ENCODE results near the gene SMCP. TPM values are rescaled to one million over a fixed set of nuclear protein-coding genes. Genes with fewer than 3 reads are reported as not detected.

The SMCP gene
- total RNA-seq, 2 experiments from 2014 or later = not detected

DNA sequence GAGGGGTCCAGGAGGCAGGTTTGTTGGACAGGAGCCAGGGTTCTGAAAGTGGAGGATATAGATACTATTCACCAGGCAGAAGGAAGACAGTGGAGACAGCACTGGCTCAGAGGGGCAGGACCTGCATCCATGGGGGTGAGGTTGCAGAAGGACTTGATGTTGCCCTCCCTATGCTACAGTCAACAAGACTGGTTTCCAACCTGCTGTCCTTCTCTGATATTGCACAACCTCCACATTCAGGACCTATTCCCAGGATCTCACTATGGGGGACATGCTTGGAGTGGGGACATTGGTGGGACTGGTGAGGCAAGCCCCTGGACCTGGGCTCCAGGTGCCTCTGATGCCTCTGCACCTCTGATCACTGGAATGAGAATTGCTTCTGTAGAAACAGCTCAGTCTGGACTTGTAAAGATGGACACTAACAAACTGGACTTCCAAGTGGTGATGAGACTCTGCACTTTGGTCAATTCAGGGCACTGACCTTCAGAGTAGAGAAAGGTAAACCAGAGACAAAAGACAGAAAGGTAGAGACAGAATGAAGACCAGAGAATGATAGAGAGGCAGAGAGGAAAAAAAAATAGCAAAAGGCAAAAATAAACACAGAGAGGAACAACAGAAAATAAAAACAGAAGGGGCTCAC, 1.6 kb downstream of the SMCP start:
- Mint-ChIP-seq H3K9me3 (no peaks in the 10 kb centered on the region), H3K4me1 (peaks cover 2% of the 10 kb centered on the region), H3K36me3 (no peaks in the 10 kb centered on the region), H3K27ac (no peak overlapping the region), H3K4me3 (no peak overlapping the region), H3K27me3 (peaks cover 12% of the 10 kb centered on the region)
- no peak for DNase-seq

DNA sequence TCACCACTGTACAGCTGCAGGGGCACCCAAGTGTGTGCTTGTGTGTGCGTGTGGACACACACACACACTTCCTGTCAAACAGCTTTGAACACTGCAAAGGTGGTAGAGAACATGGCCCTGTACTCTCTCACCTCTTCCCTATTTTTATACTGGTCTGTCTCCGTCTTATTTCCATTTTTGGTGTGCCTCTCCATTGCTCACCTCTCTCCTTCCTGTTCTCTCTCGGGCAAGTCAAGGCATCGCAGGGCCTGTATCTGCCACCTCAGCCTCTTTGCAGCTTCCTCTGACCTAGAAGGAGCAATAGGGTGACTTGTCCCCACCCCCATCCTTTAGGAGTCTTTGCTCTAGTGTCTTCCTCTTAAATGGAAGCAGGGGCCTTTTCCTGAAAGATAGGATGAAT, 2.2 kb downstream of the SMCP start:
- Mint-ChIP-seq H3K27me3 (peaks cover 12% of the 10 kb centered on the region), H3K36me3 (no peaks in the 10 kb centered on the region), H3K4me1 (peaks cover 2% of the 10 kb centered on the region), H3K4me3 (no peak overlapping the region), H3K27ac (no peak overlapping the region), H3K9me3 (no peaks in the 10 kb centered on the region)
- no peak for DNase-seq

DNA sequence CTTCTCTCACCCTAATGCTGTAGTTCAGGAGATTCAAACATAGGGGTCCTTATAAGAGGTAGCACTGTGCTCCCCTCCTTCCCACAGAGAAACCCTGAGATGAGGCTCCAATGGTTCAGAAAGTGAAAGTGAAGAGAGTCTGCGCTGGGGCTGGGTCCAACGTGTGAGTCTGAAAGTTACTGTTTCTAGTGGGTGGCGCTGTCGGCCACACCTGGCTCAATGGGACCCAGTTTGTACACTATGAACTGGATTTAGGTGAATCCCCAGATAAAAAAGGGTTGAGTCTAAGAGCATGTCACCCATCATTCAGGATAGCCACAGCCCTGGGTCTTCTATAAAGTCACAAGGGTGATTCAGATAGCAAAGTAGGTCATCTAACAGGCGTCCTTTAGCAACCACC, 2.8 kb downstream of the SMCP start:
- Mint-ChIP-seq H3K9me3 (no peaks in the 10 kb centered on the region), H3K27ac (no peak overlapping the region), H3K4me3 (no peak overlapping the region), H3K4me1 (peaks cover 2% of the 10 kb centered on the region), H3K27me3 (peaks cover 12% of the 10 kb centered on the region), H3K36me3 (no peaks in the 10 kb centered on the region)
- no peak for DNase-seq

DNA sequence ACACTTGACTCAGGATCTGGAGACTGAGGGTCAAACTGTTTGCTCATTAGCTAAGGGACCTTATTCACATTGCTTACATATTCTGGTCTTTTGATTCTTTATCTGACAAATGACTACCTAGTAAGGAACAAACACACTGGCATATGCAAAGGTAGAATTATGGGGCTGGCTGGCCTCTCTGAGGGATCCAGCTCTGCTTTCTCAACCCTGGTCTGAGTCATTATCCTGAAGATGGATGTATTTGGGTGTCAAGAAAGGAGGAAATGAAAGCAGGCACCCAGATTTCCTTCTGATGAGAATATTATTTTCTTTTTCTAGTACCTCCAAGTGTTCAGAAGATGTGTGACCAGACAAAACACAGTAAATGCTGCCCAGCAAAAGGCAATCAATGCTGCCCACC, 6.0 kb downstream of the SMCP start:
- no peak overlapping the region for H3K27ac Mint-ChIP-seq
- peaks cover 8% of the 10 kb centered on the region for H3K27me3 Mint-ChIP-seq

DNA sequence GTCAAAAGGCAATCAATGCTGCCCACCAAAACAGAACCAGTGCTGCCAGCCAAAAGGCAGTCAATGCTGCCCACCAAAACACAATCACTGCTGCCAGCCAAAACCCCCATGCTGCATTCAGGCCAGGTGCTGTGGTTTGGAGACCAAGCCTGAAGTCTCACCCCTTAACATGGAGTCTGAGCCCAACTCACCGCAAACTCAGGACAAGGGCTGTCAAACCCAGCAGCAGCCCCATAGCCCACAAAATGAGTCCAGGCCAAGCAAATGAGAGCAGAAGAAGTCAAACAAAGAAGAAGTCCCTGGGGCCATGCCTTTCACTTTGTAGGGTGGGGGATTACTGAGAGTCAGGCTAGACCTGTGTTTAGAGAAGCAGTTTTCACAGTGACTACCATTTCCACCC, 6.4 kb downstream of the SMCP start:
- no peak overlapping the region for H3K4me3 Mint-ChIP-seq
- H3K9me3 Mint-ChIP-seq = no peaks in the 10 kb centered on the region
- H3K36me3 Mint-ChIP-seq = no peaks in the 10 kb centered on the region
- peaks cover 2% of the 10 kb centered on the region for H3K4me1 Mint-ChIP-seq
- no peak for DNase-seq
- peaks cover 9% of the 10 kb centered on the region for H3K27me3 Mint-ChIP-seq
- no peak overlapping the region for H3K27ac Mint-ChIP-seq

More for the DNA sequence above, 6.0 kb downstream of the SMCP start:
- Mint-ChIP-seq H3K4me1 (peaks cover 2% of the 10 kb centered on the region), H3K4me3 (no peak overlapping the region), H3K36me3 (no peaks in the 10 kb centered on the region), H3K9me3 (no peaks in the 10 kb centered on the region)
- DNase-seq = no peak

DNA sequence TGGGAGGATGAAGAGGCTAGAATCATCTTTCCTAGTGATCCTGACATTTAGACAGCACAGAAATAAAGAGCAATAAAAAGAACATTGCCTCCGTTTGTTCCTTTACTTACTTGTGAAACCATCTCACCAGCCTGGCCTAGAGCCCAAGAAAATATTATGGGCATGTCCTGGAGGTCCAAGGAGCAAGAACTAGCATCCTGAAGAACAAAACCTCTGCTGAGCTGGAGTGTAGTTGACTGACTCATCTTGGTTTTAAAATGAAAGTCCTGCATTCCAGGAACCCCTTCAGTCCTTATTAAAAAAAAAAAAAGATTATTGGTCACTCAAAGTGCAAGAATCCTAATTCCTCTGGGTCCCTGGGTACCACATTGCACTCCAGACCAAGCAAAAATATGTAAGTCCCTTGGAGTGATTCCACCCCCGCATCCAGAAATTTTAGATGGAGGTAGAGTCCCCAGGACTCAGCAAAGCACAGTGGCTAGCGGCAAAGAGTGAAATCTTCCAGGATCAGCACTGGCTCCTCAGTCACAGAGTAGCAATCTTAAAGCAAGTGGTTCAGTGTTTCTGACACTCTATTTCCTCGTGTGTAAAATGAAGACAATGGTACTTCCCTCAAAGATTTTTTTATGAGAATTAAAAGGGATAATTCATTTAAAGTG, 7.0 kb downstream of the SMCP start:
- peaks cover 2% of the 10 kb centered on the region for H3K4me1 Mint-ChIP-seq
- H3K4me3 Mint-ChIP-seq = no peak overlapping the region
- H3K36me3 Mint-ChIP-seq = no peaks in the 10 kb centered on the region
- peaks cover 15% of the 10 kb centered on the region for H3K27me3 Mint-ChIP-seq
- DNase-seq = no peak
- H3K9me3 Mint-ChIP-seq = no peaks in the 10 kb centered on the region
- H3K27ac Mint-ChIP-seq = no peak overlapping the region

DNA sequence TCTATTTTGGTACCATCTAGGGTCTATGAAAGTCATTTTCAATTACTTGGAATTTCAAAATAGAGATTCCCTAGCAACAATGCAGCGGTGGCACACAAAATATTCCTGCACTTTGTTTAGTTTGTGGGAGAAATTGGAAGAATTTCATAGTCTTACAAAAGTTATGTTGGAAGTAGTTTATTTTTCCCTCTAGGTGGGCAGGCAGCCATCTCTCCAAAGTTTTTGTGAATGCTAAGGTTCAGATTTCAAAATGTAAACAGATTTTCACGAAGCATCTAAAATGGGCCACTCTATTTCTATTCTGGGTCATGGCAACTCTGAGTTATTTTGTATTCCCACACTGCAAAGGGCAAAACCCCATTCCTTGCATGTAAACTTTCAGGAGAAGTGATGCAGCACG, 8.0 kb downstream of the SMCP start:
- Mint-ChIP-seq H3K27ac (no peak overlapping the region), H3K27me3 (peaks cover 16% of the 10 kb centered on the region), H3K36me3 (no peaks in the 10 kb centered on the region), H3K4me1 (no peaks in the 10 kb centered on the region), H3K4me3 (no peak overlapping the region), H3K9me3 (no peaks in the 10 kb centered on the region)
- no peak for DNase-seq

DNA sequence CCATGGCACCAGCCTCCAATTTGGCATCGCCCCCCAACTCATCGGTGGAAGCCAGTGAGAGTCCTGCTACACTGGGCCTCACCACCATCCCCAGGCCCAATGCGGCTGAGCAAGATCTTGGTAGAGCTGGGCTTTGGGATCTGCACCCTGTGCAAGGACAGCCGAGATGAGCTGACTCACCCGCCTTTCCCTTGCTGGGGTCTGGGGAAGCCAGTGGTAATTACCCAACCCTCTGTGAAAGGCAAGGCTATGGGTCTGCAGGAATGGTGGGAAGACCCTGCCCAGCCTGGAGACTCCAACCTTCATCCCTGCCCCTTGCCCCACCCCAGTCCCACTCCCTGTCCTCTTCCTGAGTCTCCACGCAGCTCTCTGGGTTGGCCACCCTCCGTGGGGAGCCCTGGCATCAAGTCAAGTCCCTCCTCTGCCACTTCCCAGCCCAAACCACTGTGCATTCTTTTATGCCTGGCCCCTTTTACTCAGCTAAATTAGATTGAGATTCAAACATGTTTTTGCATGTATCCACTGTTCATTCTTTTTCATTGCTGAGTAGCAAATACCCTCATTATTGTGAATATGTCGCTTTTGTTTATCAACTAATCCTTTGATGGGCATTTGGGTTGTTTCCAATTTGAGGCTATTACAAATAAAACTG, 8.8 kb downstream of the SMCP start:
- no peak for DNase-seq
- H3K27me3 Mint-ChIP-seq = peaks cover 22% of the 10 kb centered on the region
- H3K9me3 Mint-ChIP-seq = no peaks in the 10 kb centered on the region
- H3K4me1 Mint-ChIP-seq = no peaks in the 10 kb centered on the region
- H3K36me3 Mint-ChIP-seq = no peaks in the 10 kb centered on the region
- no peak overlapping the region for H3K4me3 Mint-ChIP-seq
- no peak overlapping the region for H3K27ac Mint-ChIP-seq

DNA sequence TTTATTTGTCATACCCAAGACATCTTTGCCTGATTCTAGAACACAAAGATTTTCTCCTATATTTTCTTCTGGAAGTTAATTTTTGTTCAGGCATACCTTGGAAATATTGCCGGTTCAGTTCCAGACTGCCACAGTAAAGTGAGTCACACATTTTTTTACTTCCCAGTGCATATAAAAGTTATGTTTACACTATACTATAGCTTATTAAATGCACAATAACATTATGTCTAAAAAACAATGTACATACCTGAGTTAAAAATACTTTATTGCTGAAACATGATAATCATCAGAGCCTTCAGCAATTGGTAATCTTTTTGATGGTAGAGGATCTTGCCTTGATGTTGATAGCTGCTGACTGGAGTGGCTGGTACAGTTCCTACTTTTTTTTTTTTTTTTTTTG, 10.0 kb downstream of the SMCP start:
- Mint-ChIP-seq H3K4me1 (no peaks in the 10 kb centered on the region), H3K9me3 (no peaks in the 10 kb centered on the region), H3K36me3 (no peaks in the 10 kb centered on the region), H3K27me3 (peaks cover 31% of the 10 kb centered on the region), H3K27ac (no peak overlapping the region), H3K4me3 (no peak overlapping the region)
- no peak for DNase-seq

DNA sequence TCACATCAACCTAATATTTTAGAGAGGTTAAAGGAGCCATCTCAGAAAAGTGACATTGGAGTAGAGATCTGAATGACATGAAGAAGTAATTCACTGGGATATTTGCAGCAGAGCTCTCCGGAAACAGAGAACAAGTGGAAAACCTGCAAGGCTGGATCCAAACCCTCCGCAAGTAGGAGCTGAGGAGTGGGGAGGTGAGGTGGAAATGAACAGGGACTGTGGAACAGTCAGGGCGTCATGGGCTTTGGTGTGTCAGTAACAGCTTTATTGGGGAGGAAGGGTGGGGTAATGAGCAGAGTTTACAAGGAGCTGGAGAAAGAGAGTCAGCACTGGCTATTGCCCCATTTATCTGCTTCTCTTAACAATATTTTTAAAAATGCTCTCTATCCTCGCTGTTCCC, 20.9 kb downstream of the SMCP start:
- no peak overlapping the region for H3K27ac Mint-ChIP-seq
- no peaks in the 10 kb centered on the region for H3K4me1 Mint-ChIP-seq
- DNase-seq = no peak
- no peaks in the 10 kb centered on the region for H3K36me3 Mint-ChIP-seq
- H3K4me3 Mint-ChIP-seq = no peak overlapping the region
- peaks cover 33% of the 10 kb centered on the region for H3K27me3 Mint-ChIP-seq
- no peaks in the 10 kb centered on the region for H3K9me3 Mint-ChIP-seq

DNA sequence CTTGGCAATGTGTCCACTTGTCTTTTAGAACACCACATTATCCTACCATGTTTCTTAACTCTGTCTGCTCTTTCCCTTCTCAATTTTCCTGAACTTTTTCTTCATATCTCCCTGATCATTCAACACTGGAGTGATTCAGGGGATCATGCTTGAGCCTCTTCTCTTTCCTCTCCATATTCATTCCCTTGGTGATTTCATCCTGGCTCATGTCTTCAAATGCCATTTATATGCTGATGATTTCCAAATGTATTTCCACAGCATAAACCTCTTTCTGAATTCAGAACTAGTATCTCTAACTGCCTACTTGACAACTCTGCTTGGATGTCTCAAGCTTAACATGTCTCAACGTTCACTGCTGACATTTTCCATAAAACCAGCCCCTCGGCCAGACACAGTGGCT, 21.8 kb downstream of the SMCP start:
- Mint-ChIP-seq H3K4me1 (no peaks in the 10 kb centered on the region), H3K36me3 (no peaks in the 10 kb centered on the region), H3K27ac (no peak overlapping the region), H3K4me3 (no peak overlapping the region), H3K27me3 (peaks cover 28% of the 10 kb centered on the region), H3K9me3 (no peaks in the 10 kb centered on the region)
- no peak for DNase-seq

DNA sequence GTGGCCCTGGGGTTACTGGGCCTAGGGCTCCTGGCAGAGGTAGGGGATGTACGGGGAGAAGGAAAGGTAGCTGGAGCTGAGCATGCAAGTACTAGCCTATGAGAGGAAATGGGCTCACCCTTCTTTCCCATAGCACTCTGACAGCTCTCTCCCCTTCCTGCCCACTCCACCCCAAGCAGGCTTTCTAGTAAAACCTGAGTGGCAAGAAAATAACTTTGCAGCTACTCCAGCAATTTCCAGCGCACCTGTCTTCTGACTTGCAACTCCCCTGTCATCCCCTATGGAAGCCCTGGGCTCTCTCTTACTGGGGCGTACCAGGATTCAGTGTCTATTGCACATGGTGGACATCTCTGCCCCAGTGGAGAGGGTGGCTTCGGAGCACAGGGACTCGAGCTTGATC, 23.5 kb downstream of the SMCP start:
- Mint-ChIP-seq H3K36me3 (no peaks in the 10 kb centered on the region), H3K4me1 (no peaks in the 10 kb centered on the region), H3K4me3 (no peak overlapping the region), H3K9me3 (no peaks in the 10 kb centered on the region), H3K27ac (no peak overlapping the region), H3K27me3 (peaks cover 26% of the 10 kb centered on the region)
- DNase-seq = no peak

DNA sequence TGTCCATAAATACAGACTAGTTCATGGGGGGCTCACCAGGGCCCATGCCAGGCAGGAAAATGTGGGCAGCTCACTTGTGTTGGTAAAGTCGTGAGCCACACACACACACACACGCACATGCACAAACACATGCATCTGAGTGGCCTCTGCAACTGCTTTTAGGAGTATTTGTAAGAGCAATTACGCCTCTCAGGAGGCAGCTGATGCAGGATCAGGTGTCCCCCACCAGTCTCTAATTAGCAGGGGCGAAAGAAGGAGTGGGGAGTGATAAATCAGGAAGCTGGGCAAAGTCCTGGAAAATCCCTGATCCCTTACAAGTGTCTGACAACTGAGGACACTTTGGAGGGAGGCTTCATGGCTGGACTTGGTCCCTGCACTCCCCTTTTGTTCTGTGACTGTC, 24.5 kb downstream of the SMCP start:
- peaks cover under 1% of the 10 kb centered on the region for H3K4me1 Mint-ChIP-seq
- no peak overlapping the region for H3K4me3 Mint-ChIP-seq
- no peaks in the 10 kb centered on the region for H3K9me3 Mint-ChIP-seq
- no peak overlapping the region for H3K27ac Mint-ChIP-seq
- H3K36me3 Mint-ChIP-seq = no peaks in the 10 kb centered on the region
- peaks cover 19% of the 10 kb centered on the region for H3K27me3 Mint-ChIP-seq
- no peak for DNase-seq

DNA sequence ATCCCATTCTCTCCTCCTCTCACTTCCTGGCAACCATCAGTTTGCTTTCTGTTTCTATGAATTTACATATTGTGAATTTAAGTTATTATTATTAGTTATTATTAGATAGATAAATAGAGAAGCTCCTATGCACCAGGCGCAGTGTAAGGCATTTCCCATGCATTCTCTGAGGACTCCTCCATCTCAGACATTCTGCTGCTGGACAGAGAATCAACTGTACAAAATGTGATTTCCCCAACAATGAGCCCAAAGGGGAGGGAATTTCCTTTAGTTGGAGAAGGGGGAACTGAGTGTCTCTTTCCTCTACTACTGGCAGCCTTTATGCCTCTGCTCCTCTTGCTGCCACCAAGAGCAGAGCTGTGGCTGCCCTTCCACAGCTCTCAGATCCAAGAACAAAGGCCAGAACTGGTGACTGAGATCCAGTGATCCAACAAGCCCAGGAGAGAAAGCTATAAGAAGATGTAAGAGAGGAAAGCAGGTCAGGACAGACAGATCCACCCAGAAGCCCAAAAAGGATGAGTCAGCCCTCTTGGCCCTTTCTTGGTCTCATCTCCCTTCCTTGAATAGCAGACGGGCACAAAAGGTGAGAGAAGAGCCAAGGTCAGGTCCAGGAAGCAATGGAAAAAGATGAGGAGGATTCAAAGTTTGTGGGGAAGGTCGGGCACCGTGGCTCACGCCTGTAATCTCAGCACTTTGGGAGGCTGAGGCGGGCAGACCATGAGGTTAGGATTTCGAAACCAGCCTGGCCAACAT, 26.7 kb downstream of the SMCP start:
- Mint-ChIP-seq H3K9me3 (no peaks in the 10 kb centered on the region), H3K4me1 (peaks cover 6% of the 10 kb centered on the region), H3K36me3 (no peaks in the 10 kb centered on the region), H3K27ac (no peak overlapping the region), H3K4me3 (no peak overlapping the region), H3K27me3 (peaks cover 24% of the 10 kb centered on the region)
- no peak for DNase-seq

DNA sequence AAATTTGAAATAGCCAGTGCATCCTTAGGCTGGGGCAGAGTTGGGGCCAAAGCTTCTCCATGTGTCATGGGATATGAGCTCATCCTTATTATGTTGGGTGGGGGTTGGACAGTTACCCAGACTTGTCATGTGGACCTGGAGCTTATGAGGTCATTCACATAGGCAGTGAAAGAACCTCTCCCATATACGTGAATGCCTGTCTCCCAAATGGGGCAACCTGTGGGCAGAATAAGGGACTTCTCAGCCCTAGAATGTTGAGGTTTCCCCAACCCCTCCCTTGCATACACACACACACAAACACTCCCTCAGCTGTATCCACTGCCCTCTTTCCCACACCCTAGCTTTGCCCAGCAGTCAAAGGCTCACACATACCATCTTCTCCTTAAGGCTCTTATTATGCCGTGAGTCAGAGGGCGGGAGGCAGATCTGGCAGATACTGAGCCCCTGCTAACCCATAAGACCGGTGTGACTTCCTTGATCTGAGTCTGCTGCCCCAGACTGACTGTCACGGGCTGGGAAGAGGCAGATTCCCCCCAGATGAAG, 28.0 kb downstream of the SMCP start:
- Mint-ChIP-seq H3K27me3 (peaks cover 30% of the 10 kb centered on the region), H3K4me3 (no peak overlapping the region), H3K9me3 (no peaks in the 10 kb centered on the region), H3K4me1 (peaks cover 6% of the 10 kb centered on the region), H3K36me3 (no peaks in the 10 kb centered on the region), H3K27ac (no peak overlapping the region)
- no peak for DNase-seq
